OCI-LY7 (cell line): ENCODE results near the gene SH2D3C.

Experiments used
- EZH2phosphoT487 ChIP-seq: fragments of 200-600 bp; sonication (generic); IDR thresholded peaks from 2 replicates; pipeline ENCODE4 v1.6.1; 2018; ENCODE audit warnings: low read depth, borderline replicate concordance, mild to moderate bottlenecking, mixed run types, antibody characterized with exemption, low read length, moderate library complexity, mixed read lengths
- TF ChIP-seq, protein P1 (sequence below): fragments of 200-600 bp; sonication (generic); conservative IDR thresholded peaks from 2 replicates; pipeline ENCODE4 v1.5.1; 2014; ENCODE audit warnings: mild to moderate bottlenecking, antibody characterized with exemption, low read length, moderate library complexity, mixed read lengths

DNA sequence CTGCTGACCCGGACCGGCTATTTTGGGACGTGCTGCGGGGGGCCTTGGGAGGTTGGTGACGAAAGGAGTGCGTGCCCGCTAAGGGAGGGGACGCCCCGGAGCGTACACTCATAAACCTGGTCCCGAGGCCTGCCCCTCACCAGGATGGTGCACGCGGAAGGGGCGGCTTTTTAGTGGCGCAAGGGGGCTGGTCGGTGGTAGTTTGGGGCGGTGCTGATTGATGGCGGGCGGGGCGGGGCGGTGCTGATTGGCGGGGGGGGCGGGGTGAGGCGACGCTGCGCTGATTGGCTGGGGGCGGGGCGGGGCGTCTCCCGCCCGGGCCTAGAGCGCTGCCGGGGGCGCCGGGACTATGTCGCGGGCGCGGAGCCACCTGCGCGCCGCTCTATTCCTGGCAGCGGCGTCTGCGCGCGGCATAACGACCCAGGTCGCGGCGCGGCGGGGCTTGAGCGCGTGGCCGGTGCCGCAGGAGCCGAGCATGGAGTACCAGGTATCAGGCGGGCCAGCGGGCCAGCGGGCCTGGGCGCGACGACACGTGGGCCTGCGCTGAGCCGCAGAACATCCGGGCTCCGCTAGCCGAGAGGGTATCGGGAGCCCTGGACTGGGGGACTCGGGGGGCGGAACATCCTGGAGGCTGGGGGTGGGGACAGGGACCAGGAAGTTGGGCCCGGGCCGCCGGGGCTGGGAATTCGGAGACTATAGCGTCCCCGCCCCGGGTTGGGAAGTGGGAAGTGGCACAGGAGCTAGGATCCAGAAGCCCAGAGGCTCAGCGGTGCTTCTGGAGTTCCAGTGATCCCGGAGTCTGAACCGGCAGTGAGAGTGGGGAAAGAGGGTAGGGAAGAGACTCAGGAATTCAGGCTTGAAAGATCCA lies 24.3 kb upstream of the SH2D3C start, which contains the start of gene FPGS:
- TF ChIP-seq, protein P1, sequence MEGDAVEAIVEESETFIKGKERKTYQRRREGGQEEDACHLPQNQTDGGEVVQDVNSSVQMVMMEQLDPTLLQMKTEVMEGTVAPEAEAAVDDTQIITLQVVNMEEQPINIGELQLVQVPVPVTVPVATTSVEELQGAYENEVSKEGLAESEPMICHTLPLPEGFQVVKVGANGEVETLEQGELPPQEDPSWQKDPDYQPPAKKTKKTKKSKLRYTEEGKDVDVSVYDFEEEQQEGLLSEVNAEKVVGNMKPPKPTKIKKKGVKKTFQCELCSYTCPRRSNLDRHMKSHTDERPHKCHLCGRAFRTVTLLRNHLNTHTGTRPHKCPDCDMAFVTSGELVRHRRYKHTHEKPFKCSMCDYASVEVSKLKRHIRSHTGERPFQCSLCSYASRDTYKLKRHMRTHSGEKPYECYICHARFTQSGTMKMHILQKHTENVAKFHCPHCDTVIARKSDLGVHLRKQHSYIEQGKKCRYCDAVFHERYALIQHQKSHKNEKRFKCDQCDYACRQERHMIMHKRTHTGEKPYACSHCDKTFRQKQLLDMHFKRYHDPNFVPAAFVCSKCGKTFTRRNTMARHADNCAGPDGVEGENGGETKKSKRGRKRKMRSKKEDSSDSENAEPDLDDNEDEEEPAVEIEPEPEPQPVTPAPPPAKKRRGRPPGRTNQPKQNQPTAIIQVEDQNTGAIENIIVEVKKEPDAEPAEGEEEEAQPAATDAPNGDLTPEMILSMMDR = no peak
- no peak for TF ChIP-seq EZH2phosphoT487
